GM12891 (cell line): Measurements from ENCODE around the gene PCDHA9.

Experiments used
- PAX5 ChIP-seq: IDR thresholded peaks from 2 replicates; pipeline ENCODE4 v1.6.1; 2011; ENCODE audit warnings: low read length, moderate library complexity, mild to moderate bottlenecking; ENCODE audit not compliant: insufficient read depth, severe bottlenecking
- POLR2A ChIP-seq: IDR thresholded peaks from 2 replicates; pipeline ENCODE4 v1.6.1; 2011; ENCODE audit warnings: low read depth, low read length, control low read depth
- POLR2AphosphoS5 ChIP-seq: IDR thresholded peaks from 2 replicates; pipeline ENCODE4 v1.6.1; 2011; ENCODE audit warnings: low read depth, low read length, control low read depth

GRCh38 chr5:140802781-140803271 lies 45.4 kb upstream of the PCDHA9 start:
- no peak for TF ChIP-seq POLR2AphosphoS5
- no peak for TF ChIP-seq POLR2A
- TF ChIP-seq PAX5, result no peak
